HG03196 (cell line): ENCODE results near the gene UXS1.
"Not testable (repeated sequence)": the region's sequence is repeated elsewhere in the genome, so short reads cannot be mapped to it uniquely, and the experiment has no call there.

ENCODE experiments used
- ATAC-seq: cut with Tn5 transposase; IDR thresholded peaks from one replicate; pipeline ENCODE4 v1.9.1; 2021; ENCODE audit not compliant: unreplicated experiment

The UXS1 gene

DNA sequence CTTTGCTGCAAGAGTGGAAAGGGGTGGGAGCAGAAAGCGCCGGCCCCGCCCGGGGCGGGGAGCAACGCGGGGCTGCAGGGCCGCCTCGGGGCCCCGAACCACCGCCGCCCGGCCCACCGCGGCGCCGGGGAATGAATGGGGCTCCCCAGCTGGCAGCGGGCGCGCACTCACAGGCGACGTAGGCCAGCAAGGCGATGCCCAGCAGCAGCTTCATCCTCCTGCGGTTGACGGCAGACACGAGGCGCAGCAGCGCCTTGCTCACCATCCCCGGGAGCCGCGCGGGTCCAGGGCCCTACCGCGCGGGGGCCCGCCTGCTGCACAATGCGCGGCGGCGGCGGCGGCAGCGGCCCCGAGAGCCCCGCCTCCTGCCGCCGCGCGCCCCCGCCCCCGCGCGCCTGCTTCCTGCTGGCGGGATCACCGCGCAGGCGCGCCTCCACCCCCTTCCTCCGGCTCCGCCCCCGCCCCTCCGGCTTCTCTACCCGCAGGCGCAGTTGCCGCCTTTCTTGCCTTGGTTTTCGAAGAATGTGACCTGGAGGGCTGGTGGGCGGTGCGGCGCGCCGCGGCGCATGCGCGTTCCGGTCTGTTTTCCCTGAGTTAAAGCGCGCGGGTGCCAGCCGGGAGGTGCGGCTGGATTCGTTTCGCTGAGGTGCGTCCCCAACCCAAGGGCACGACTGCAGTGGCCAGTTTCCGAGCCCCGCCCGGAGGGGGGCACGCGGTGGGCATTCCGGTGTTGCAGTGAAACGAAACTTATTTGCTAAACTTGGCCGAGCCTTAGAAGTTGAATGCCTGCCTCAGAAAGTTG is at the start of gene UXS1:
Gene UXS1 (minus strand): TSS at position 325 of the 802 bp plus-strand sequence. CDS start 60 bp downstream, at position 265.
- peak; percentile 73 for ATAC-seq

DNA sequence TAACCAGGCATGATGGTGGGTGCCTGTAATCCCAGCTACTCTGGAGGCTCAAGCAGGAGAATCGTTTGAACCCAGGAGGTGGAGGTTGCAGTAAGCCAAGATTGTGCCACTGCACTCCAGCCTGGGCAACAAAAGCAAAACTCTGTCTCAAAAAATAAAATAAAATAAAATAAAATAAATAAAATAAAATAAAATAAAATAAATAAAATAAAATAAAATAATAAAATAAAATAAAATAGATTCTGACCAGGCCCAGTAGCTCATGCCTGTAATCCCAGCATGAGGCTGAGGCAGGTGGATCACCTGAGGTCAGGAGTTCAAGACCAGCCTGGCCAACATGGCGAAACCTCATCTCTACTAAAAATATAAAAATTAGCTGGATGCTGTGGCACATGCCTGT is 45.4 kb upstream of the UXS1 start:
- not testable (repeated sequence) for ATAC-seq

DNA sequence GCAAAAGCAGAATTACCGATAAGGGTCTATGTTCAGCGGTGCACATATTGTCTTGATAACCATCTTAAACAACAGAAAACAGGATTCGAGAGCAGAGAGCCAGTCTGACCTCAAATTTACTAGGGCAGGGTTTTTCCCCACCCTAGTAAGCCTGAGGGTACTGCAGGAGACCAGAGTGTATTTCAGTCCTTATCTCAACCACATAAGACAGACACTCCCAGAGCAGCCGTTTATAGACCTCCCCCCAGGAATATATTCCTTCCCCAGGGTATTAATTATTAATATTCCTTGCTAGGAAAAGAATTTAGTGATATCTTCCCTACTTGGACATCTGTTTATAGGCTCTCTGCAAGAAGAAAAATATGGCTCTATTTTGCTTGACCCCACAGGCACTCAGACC is 41.3 kb upstream of the UXS1 start:
- ATAC-seq = not testable (repeated sequence)

DNA sequence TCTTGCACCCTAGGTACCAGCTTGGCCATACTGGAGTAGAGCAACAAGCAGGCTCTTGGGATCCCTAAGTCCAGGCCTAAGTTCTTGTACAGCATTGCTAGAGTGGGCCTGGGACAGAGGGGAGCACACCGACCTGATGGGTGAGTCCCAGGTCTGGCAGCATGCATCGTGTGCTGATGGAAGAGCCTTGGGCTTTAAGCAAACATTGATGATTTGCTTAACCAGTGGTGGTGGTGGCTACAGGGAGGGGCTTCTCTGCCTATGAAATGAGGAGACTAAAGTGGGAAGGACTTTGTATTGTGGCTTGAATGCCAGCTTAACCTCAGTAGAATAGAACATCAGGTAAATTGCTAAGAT is 39.2 kb upstream of the UXS1 start:
- no peak for ATAC-seq

DNA sequence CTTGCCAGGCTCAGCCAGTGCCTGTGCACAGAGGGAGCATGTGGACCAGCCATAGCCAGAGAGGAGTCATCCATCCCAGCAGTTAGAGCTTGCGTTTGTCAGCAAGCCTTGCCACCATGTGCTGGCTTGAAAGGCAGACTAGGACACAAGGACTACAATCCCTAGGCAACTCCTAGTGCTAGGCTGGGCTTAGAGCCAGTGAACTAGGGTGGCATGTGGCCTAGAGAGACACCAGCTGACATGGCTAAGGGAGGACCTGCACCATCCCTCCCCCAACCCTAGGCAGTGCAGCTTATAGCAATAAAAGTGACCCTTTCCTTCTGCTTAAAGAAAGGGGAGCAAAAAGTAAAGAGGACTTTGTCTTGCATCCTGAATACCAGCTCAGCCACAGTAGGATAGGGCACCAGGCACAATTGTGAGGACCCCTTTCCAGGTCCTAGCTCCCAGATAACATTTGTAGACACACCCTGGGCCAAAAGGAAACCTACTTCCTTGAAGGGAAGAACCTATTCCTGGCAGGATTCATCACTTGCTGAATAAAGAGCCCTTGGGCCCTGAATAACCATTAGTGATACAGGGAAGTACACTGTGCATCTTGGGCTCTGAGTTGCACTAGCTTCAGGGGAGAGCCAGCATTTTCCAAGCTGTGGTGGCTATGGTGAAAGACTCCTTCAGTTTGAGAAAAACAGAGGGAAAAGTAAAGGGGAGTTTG is 38.7 kb upstream of the UXS1 start:
- ATAC-seq = no peak

DNA sequence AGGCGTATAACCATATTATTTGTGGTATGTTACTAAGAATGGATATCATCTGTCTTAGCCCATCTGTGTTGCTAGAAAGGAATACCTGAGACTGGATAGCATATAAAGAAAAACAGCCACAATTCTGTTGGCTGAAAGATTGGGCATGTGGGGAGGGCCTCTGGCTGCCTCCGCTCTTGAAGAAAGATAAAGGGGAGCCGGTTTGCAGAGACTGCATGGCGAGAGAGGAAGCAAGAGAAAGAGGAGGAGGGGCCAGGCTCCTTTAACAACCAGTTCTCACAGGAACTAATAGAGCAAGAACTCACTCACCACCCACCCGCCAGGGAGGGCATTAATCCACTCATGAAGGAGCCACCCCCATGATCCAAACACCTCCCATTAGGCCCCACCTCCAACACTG is 29.2 kb upstream of the UXS1 start:
- no peak for ATAC-seq

DNA sequence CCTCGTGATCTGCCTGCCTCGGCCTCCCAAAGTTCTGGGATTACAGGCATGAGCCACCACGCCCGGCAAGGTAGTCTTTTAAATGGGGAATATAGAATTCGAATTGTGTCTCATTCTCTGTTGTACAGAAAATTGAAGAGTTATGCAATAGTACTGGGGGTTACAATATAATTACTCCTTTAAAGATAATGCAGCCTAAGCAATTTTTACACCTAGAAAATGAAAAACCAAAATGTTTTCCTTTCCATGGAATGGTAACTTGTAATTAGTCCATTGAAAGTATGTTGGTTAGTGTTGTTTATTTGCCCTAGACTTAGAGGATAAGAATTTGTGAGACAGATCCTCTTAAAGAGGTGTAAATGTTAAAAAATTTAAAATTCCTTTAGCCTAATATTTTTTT is 28.0 kb upstream of the UXS1 start:
- not testable (repeated sequence) for ATAC-seq

DNA sequence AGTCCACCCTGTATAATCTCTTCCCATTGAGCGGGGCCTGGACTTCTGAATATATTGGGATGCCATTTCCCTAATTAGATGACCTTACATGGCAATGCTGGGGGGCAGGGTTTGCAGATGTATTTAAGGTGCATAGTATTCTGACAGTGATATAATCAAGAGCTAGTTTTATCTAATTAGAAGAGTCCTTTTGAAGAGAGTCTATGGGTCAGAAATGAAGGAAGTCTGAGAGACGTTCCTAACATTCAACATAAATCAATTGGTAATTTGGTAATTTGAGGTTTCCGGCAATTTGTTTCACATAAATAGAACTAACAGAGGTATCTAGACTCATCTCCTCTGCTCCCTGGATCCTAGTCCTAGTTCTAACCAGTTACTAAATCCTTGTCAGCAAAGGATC is 25.7 kb upstream of the UXS1 start:
- no peak for ATAC-seq

DNA sequence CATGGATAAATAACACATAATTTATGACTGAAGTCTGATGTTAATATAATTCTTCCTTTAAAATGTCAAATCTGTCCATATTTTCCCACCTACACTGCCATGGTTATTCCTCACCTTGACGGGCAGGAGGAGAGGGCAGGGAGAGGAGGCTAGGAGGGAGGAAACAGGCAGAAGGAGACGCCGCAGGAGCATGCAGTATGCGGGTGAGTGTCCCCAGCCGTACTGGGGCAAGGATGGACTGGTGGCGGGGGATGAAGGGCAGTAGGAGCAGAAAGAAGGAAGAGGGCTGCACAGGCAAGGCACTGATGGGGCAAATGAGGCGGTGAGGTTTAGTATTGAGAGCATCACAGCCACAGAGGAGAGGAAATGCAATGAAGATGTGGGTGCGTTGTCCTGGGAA is 25.1 kb upstream of the UXS1 start:
- not testable (repeated sequence) for ATAC-seq

DNA sequence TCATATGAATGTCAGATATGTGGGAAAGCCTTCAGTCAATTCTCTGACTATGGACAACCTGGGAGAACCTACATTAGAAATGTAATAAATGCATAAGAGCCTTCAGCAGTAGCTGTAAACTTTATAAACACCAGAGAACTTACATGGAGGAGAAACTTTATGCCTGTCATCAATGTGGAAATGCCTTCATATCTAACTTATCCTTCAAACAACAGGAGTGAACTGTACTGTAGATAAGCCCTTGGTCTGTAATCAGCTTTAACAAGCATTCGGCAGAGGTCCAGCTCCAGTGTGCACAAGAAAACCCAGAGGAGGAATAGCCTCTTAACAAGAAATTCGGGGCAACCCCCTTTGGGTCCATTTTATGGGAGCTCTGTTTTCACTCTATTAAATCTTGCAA is 14.8 kb upstream of the UXS1 start:
- ATAC-seq = no peak

DNA sequence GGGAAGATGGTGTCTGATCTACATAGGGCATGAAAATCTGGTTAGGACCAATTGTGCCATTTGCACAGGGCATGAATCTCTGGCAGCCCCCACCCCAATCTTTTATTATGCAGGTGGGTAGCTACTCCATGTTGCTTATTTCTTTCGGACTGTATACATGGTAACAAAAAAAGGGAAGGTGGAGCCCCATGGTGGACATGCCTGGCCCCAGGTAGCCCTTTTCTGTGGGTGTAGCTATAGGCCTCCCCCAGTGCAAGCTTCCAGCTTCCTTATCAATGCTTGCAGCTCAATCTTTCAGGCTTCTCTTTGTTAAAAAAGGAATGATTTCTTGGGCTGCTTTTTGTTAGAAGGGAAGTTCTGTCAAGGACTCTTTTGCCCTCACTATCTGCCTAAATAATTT is 14.3 kb upstream of the UXS1 start:
- ATAC-seq = no peak

DNA sequence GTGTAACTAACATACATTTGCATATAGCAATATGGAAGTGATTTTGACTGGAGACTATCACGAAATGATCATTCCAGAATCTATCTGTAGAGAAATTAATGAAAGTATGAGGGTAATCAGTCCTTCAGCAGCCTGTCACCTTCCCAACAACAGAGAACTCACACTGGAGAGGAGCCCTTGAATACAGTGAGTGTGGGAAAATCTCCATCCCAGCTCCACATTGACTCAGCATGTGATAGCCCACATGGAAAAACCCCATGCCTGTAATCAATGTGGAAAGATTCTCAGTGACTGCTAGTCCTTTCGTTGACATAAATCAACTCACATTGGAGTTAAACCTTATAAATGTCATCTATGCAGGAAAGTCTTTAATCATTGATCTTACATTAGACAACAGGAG is 13.1 kb upstream of the UXS1 start:
- no peak for ATAC-seq

DNA sequence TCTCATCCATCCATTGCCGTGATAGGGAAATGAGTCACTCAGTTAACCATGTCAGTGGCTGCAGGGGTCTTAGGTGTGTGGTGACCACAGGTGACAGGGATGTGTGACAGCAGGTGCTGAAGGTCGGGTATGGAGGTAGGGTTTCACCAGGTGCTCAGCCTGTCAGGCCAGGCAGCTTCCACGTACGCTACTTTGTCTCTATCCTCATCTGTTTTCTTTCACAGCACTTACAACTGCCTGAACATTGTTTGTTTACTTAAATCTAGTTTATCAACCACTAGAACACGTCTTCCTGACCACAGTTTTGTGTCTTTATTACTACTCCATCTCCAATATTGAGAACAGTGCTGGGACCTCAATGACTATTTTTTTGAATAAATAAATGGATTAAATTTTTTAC is 11.4 kb upstream of the UXS1 start:
- ATAC-seq = no peak

DNA sequence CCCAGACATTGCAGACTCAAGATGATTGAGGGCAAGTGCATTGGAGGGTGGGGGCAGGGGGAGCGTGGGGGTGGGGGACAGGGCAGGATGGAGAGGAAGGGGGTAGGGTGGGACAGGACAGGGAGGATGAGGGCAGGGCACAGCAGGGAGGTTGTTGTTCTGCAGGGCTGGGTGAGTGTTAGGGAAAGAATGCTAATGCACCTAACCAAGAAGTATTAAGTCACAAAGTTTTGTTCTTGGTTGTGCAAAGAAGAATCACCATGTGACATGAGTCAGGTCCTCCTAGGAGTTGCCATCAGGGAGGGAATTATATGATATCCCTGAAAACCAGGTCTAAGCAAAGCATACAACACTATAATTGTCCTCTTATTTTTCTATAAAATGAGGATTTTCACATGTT is 10.4 kb upstream of the UXS1 start:
- ATAC-seq = not testable (repeated sequence)

DNA sequence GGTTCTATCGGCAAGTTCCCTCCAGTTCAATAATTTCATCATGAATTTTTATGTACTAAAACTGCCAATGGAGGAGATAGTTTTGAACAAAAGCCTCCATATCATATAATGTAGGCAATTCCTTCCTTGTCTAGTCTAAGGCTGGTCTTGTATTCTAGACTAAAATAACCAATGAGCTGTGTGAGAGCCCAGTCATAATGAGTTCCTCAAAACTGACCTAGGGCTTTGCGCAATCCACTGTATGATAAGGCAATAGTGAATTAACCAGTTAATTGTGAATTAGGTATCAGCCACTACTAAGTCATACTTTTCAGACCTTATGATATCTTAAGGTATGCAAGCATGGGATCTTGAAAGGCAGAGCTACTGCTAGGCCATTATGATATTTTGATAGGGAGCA is 7.6 kb upstream of the UXS1 start:
- ATAC-seq = no peak

DNA sequence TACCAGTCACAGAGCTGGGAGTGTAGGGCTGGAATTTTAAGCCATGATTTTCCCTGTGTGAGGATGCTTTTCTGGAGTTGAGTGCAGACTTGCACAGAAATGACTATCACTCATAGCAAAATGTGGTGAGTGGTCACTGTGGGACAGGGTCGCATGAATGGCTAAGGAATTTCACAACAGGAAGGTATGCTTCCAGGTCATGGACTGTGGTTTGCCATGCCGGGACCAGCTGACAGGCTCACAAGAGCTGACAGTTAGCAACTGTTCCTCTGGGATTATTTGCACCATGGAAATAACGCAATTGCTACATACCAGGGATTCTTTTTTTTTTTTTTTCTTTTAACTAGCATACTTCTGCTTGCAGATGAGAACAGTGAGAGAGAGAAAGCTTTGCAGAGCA is 3.8 kb upstream of the UXS1 start:
- no peak for ATAC-seq

DNA sequence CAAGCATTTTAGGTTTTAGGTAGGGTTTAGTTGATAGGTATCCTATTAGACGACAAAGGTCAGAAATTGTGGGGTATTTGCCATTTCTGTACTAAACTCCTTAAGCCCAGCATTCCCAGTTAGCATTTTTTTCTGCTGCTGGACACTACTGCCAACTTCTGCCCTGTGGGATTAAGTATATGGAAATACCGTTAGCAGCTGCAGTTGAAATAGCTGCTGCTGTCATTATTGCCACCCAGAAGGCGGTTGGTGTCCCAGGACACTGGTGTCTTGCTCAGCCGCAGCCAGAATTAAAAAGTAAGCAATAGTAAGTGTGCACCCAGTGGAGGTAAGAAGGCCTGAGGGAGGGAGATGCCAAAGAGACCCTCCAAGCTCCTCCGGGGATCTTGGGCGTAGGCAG is 1.9 kb upstream of the UXS1 start:
- ATAC-seq = no peak

DNA sequence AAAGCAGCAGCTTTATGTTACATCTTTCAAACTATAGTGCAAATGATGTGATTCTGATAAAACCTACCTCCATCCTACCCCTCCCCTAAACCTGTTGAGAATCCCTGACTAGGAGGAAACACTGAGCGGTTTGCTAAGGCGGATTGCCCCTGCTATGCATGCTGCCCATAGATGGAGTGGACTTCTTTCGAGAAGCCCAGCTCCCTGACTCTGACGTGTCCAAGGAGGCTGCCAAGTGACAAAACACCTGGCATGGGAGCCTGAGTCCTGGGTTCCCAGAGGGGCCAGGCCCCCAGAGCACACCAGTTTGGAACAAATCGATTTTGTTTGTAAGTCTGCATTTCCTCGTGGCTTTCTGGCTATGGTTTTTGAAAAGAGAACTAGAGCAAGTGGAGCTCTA is 1.4 kb upstream of the UXS1 start:
- ATAC-seq = no peak

DNA sequence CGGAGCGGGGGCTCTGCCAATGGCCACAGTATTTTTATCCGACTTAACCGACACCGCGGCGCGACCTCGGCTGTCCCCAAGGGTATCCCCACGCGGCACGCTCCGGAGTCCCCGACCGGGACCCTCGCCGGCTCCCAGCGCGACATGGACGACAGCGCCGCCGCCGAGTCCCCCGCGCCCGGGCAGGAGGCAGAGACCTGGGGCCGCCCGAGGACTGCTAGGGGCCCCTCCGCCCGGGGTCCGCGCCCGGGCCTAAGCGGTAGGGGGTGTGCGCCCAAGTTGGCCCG is 468 bp downstream of the UXS1 start:
- peak; percentile 28 for ATAC-seq

DNA sequence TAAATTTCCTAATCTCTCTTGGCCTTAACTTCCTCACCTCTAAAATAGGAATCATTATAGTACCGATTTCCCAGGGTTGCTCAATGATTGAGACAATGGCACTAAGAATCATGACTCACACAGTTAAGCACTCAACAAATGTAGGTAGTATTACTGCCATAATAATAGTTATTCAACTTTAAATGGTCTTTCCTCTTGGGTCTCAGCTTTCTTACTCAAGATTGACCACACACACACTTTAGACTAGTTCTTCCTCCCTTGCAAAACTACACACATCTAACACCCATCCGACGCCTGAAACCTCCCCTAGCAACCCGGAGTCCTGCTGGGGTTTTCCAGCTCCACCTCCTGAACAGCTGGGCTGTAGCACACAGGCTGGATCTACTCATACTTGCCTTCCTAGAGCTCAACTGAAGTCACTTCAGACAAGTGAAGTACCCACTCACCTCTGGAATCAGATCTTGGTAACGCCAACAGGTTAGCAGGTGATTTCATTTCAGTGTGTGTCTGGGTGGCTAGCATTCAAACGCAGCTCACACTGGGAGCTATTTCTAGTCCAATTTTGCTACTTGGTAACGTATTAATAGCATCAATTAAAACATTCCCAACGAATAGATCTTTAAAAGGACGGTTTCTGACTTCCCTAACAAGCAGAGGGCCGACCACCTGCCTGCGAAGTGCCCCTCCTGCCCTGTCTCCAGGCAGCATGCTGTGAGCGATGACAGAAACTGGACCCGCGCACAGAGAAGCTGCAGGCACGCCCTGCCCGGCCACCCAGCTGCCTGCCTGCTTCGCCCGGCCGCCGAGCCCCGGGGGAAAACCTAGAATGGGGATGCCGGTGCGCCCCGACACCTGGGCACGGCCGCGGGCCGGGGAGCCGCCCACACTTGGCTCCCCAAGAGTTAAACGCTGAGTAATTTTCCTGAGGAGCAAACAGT is 1.1 kb downstream of the UXS1 start:
- ATAC-seq = peak; percentile 48

DNA sequence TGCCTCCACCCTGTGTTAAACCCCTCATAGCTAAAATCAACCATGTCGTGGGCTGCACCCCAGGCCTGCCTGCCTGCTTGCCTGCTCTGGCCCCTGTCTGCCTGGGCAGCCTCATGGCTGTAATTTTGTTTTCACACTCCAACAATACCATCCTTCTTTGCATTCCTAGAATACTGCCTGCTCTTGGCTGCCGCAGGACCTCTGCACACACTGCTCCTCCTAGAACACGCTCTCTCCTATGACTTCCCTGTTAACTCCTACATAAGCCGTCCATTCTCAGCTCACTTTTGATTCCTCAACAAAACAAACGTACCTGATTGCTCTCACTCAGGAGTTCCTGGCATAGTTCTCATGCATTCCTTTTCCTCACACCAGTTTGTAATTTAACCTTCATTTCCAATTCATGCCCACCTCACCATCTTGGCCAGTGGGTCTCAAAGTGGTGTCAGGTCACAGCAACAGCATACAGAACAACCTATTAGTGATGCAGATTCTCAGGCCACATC is 2.5 kb downstream of the UXS1 start:
- no peak for ATAC-seq
